ENCODE measurements around the gene HYCC1.

Gene HYCC1

GRCh38 chr7:23017309-23017708 is 3.4 kb upstream of the HYCC1 start:
- Histone ChIP-seq H3K27me3 (ENCODE audit: insufficient read depth, low read depth) (no peaks in the 10 kb centered on the region), H3K4me2 (no peak overlapping the region), H4K20me1 (ENCODE audit: insufficient read depth) (no peaks in the 10 kb centered on the region), H3K27ac (no peak overlapping the region), H2AFZ (ENCODE audit: low read depth) (no peak overlapping the region), H3K4me3 (IDR thresholded peaks at IDR 0.05; ENCODE audit: insufficient read depth, low read depth, low read length) (no peak overlapping the region), H3K9ac (no peak overlapping the region), H3K79me2 (ENCODE audit: insufficient read depth, low read depth) (peaks cover 16% of the 10 kb centered on the region), H3K4me1 (ENCODE audit: low read depth, poor library complexity, severe bottlenecking) (peaks cover 13% of the 10 kb centered on the region), H3K36me3 (ENCODE audit: insufficient read depth) (no peaks in the 10 kb centered on the region)
- no peak for TF ChIP-seq CTCF (conservative IDR thresholded peaks at IDR 0.05; ENCODE audit: low read depth, low read length)

- Histone ChIP-seq H3K4me3 (IDR thresholded peaks at IDR 0.05; ENCODE audit: insufficient read depth, low read depth, low read length) (no peak overlapping the region), H3K4me1 (ENCODE audit: low read depth, poor library complexity, severe bottlenecking) (peaks cover 15% of the 10 kb centered on the region), H3K27ac (no peak overlapping the region), H3K27me3 (ENCODE audit: insufficient read depth, low read depth) (no peaks in the 10 kb centered on the region), H4K20me1 (ENCODE audit: insufficient read depth) (0 out of 2 replicates have a peak, but pooled peaks cover 4% of the 10 kb centered on the region), H2AFZ (ENCODE audit: low read depth) (no peak overlapping the region), H3K36me3 (ENCODE audit: insufficient read depth) (no peaks in the 10 kb centered on the region), H3K9ac (no peak overlapping the region), H3K79me2 (ENCODE audit: insufficient read depth, low read depth) (peaks cover 23% of the 10 kb centered on the region), H3K4me2 (no peak overlapping the region)
- TF ChIP-seq CTCF (conservative IDR thresholded peaks at IDR 0.05; ENCODE audit: low read depth, low read length) = no peak
Measured at GRCh38 chr7:23016345-23017253, 2.7 kb upstream of the HYCC1 start.

DNA sequence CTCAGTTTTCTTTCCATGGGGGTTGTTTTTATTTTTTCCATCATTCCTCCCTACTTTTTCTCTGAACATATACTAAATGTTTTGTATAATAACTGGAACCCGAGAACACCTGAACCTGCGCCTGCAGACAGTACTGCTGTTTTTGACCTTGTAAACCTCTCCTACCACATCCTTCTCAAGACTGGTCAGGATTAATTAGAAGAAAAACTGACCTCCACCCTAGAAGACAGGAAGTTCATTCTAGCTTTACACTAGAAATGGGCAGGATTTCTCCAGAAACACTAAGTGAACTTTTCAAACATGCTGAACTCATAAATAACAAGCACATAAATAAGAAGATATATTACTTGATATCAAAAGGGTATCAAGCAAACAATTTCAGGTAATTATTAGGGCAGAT is 751 bp upstream of the HYCC1 start:
- H3K36me3 ChIP-seq (ENCODE audit: insufficient read depth) = no peaks in the 10 kb centered on the region
- H4K20me1 ChIP-seq (ENCODE audit: insufficient read depth) = 0 out of 2 replicates have a peak, but pooled peaks cover 15% of the 10 kb centered on the region
- H3K4me1 ChIP-seq (ENCODE audit: low read depth, poor library complexity, severe bottlenecking) = peaks cover 34% of the 10 kb centered on the region
- H3K27me3 ChIP-seq (ENCODE audit: insufficient read depth, low read depth) = no peaks in the 10 kb centered on the region
- H3K4me3 ChIP-seq (IDR thresholded peaks at IDR 0.05; ENCODE audit: insufficient read depth, low read depth, low read length) = no peak overlapping the region
- H3K79me2 ChIP-seq (ENCODE audit: insufficient read depth, low read depth) = peaks cover 42% of the 10 kb centered on the region
- H3K4me2 ChIP-seq = peak overlapping the region; percentile 70
- peak overlapping the region; percentile 34; the same call in 1 of the 2 replicates for H3K9ac ChIP-seq
- peak overlapping the region; percentile 76 for H2AFZ ChIP-seq (ENCODE audit: low read depth)
- TF ChIP-seq CTCF (conservative IDR thresholded peaks at IDR 0.05; ENCODE audit: low read depth, low read length) = 0 out of 2 replicates have a peak, but pooled peaks have one; percentile 1
- H3K27ac ChIP-seq = peak overlapping the region; percentile 45; the same call in 1 of the 2 replicates

DNA sequence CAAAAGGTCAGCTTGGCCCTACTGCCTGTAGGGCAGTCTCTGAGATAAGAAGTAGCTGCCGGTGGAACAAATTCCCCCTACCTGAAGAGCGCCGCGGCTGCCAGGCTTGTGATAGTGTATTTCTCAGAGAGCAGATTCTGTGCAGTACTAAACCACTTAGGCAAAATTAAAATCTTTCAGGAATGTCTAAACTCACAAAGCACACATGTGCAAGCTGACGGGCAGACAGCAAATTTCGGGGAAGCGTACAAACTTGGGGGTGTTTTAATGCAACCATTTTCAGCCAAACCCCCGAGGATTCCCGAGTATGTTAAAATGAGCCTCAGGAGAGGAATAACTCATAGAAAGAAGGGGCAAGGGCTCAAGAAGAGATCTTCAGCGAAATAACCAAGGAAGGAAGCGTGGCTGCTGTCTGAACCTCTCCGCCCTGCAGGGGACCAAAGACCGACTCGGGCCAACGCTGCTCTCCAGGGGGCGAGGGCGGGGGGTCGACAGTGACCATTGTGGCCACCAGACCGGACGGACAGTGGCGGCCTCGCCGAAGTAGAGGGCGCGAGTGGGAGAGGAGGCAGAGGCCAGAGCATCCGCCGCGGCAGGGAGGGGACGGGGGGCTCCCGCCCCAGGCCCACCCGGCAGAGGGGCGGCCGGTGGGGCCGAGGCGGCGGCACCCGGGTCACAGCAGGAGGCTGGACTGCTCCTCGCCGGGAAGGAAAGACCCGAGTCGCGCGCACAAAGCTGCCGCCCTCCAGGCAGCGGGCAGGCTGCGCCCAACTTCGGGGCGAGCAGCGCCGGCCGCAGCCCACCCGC is 819 bp downstream of the HYCC1 start:
- TF ChIP-seq CTCF (conservative IDR thresholded peaks at IDR 0.05; ENCODE audit: low read depth, low read length) = no peak
- H3K27ac ChIP-seq = peak overlapping the region; percentile 53
- peaks cover 25% of the 10 kb centered on the region; the same call in 1 of the 2 replicates for H4K20me1 ChIP-seq (ENCODE audit: insufficient read depth)
- peak overlapping the region; percentile 73 for H3K4me2 ChIP-seq
- peaks cover 50% of the 10 kb centered on the region for H3K4me1 ChIP-seq (ENCODE audit: low read depth, poor library complexity, severe bottlenecking)
- peak overlapping the region; percentile 77 for H3K4me3 ChIP-seq (IDR thresholded peaks at IDR 0.05; ENCODE audit: insufficient read depth, low read depth, low read length)
- H3K79me2 ChIP-seq (ENCODE audit: insufficient read depth, low read depth) = peaks cover 58% of the 10 kb centered on the region
- H2AFZ ChIP-seq (ENCODE audit: low read depth) = peak overlapping the region; percentile 25
- H3K36me3 ChIP-seq (ENCODE audit: insufficient read depth) = no peaks in the 10 kb centered on the region
- peak overlapping the region; percentile 66 for H3K9ac ChIP-seq
- no peaks in the 10 kb centered on the region for H3K27me3 ChIP-seq (ENCODE audit: insufficient read depth, low read depth)
